Activated T-helper 9 cell treated with anti-CD3 and anti-CD28 coated beads, Interleukin-2, amount 50 U/mL, for 16 hours (primary cell): ENCODE results near the gene MYRIP.

Experiments used
- DNase-seq: peaks from one replicate; pipeline ENCODE4 v3.0.0-alpha.2; 2020; ENCODE audit warnings: low read depth

MYRIP gene

DNA sequence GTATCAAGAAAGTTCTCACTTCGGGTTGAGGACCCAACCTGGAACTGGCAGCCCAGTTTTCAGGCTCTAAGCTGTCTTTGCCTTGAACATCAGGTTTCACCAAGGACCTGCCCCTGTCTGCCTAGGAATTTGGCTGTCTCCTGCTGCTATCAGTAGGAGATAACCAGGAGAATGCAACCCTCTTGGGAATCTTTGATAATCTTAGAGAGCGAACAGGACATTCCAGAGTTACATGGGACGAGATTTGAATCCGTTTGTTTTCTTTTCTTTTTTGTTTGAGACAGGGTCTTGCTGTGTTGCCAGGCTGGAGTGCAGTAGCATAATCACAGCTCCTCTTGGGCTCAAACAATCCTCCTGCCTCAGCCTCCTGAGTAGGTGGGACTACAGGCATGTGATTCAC, 482.1 kb downstream of the MYRIP start:
- no peak for DNase-seq

DNA sequence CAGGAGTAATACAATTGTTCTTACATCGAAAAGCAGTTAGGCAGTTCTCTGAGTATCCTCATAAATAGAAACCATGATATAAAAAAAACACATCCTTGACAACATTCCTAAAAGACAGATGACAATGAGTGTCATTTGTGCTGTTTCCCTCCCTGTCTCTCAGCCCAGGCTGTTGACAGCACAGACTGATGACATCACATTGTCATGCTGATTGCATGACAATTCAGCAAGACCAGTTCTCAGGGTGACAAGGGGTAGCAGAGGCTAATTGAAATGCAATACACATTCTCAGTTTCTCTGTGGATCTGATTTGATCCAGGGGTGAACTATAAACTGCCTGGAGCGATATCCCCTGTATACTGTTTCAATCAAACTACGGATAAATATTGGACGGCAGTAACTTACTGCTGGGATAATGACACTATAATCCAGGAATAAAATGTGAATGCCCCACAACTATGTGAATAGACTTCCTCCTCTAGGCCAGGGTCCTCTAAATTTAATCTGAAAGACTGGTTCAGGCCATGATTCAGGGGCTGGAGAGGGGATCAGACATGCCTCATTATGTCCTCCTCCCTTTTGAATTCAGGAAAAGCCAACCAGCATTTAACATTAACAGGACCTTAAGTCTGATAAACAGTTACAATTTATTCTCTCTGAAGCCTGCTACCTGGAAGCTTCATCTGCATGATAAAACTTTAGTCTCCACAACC, 483.4 kb downstream of the MYRIP start:
- no peak for DNase-seq

DNA sequence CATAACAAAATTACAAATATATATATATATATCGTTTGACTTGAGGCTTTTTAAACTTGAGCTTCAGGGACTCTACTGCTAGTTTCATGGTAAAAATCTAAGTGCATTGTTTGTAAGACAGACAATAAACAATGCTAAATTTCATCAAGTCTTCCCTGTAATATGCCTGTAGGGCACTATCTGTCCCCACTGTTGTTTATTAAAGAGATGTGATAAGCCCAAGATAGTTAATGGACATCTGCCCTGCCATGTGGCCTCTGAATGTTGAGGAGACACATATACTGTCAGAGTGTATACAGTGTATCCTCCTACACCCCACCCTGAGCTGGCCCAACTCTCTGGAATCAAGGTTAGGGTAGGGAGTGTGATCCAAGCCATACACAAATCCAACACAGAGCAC, 485.0 kb downstream of the MYRIP start:
- DNase-seq = no peak

DNA sequence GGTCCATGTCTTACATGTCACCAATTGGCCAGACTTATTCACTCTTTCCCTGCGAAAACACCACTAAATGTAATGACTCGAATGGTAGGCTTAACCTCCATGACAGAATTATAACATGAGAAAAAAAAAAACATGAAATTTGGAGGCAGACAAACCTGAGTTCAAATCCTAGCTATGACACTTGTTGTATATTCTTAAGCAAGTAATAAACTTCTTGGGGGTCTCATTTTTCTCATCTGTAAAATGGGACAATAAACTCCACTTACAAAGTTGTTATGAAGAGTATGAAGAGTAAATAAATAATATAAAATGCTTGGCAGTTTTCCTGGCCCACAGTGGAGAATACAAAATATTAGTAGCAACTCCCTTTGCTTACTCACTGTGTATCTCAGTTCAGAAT, 488.7 kb downstream of the MYRIP start:
- no peak for DNase-seq

DNA sequence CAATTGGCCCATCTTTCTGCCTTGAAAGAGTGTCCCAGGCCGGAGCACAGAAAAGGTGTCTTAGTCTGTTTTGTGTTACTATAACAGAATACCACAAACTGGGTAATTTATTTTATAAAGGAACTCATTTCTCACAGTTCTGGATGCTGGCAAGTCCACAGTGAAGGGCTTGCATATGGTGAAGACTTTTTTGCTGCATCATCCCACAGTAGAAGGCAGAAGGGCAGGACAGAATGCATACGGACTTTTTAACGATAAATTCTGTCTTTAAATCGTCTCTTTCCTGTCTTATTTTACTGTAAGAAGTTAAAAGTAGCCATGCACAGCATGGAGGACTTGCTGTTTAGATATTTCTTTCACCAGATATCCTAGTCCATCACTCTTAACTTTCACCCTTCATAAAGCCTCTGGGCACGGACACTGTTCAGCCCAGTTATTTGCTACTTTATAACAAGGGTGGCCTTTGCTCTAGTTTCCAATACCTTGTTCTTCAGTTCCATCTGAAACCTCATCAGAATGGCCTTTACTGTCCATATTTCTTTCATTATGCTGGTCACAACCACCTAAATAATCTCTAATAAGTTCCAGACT, 489.8 kb downstream of the MYRIP start:
- no peak for DNase-seq

DNA sequence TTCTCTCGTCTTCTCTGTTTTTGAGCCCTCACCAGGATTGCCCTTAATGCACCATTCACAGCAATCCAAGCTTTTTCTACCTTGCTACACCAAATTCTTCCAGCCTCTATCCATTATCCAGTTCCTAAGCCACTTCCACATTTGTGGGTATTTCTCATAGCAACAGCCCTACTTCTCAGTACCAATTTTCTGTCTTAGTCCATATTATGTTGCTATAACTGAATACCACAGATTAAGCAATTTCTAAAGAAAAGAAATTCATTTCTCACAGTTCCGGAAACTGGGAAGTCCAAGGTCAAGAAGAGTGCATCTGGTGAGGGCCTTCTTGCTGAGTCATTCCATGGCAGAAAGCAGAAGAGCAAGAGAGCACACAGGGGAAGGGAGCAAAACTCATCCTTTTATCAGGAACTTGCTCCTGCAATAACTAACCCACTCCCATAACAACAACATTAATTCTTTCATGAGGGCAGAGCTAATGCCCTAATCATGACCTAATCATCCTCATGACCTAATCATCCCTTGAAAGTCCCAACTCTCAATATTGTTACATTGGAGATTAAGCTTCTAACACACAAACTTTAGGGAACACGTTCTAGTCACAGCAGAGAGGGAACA, 490.4 kb downstream of the MYRIP start:
- no peak for DNase-seq

DNA sequence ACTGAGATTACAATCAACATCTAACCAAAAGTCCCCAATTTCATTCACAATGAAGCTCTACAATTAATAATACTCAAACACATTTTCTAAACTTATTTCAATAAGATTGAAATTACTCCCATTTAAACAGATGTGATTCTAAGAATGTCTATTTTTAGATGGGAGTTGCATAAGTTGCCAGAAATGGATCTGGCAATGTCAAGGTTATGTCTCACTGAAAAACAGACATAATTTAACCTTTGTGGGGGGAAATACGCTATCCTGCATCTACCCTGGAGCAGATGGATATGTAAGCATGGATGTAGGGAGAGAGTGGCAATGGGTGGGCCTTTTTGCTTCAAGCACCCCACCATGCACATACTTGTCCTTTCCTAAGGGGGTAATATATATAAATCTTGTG, 493.4 kb downstream of the MYRIP start:
- DNase-seq = no peak

DNA sequence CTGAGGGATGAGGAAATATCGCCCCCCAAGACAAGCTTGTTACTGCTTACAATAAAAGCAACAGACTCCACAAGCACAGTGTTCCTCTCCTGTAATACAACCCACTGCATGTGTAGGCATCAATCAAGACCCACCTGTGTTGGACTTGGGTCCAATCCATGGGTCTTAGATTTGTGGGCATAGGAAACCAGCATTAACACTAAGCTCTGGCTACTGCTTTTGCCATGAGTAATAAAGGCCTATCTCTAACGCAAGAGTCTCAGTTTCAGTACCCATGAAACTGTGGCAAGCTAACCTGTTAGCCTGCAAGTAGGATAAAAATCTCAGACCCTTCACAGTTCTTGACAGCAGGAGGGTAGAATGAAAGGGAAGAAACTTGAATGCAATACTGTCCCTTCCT, 494.9 kb downstream of the MYRIP start:
- no peak for DNase-seq

DNA sequence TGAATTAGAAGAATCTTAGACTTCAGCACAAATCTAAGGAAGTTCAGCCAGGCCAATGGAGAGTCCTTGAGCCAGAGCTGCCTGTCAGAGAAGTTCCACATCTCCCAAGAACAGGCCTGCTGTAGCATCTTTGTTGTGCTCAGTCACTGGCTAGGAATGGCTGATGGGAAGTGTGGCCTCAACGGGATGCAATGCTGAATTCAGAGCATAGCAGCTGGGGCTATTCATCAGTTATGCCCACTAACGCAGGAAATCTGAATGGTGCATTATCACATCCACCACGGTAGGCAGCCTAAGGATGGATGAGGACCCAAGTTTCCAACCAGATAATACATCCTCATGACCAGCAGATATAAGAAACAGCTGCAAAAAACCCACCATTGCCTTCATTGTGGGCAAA, 496.9 kb downstream of the MYRIP start:
- DNase-seq = no peak

DNA sequence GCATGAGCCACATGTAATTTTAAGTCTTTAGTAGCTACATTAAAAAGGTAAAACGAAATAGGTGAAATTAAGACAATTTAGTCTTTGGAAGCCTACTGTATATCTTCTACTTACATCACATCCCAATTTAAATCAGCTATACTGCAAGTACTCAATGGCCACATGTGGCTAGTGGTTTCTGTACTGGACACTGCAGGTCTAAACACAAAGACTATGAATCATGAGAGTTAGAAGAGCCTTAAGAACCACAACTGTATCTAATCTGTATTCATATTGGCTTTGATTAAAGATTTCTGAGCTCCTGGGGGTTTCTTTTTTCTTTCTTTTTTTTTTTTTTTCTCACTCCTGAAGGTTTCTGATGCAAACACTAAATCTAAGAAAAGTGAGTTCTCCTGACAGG, 497.8 kb downstream of the MYRIP start:
- DNase-seq = no peak

DNA sequence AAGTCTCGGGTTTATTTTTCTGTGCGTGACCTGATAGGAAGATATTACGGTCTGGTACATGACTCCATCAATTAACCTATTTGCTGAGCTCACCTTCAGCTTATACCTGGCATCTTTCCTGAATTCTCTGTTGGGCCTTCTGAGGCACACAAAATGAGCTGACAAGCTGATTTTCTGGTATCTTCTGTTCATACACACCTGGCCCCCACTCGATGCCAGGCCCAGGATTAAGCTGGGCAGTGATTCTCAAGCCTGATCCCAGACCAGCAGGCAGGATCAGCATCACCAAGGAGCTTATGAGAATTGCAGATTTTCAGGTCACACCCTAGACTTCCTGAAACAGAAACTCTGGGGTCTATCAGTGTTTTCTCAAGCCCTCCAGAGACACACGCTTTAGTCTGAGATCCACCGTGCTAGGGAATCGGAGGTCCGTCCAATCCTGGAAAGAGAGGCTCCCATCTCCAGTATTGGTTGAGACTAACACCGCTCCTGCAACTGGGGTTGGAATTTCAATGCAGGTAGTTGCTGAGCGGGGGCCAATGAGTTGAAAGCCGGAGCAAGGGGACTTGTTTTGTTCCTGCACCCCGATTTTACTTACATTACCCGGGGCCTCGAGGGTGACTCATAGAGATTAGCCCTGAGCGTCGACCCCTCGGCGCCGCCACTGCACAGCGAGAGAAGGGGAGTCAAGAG, 499.5 kb downstream of the MYRIP start:
- no peak for DNase-seq

DNA sequence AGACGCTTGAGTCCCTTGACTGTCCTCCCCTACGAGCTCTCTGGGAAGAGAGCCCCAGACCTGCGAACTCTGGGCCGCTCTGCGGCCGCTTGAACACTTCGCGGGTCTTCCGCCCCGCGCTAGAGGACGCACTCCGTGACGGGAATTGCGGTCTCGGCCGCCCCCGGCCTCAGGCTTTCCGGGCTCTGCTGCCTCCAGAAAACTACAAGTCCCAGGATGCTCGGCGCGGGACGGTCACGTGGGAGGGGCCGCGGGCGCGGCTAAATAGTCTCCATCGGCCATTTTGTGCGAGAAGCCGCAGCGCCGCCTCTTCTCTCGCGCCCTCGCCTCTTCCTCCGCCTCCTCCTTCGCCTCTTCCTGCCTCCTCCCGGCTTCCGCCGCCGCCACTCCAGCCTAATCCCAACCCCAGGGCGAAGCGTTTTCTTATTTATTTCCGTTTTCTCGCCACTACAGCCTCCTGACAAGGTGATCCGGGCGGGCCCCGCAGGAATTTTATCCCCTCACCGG, 500.1 kb downstream of the MYRIP start, which contains the start of gene EIF1B:
EIF1B (plus strand) TSS at position 290 of the 507 bp plus-strand sequence. CDS start 235 bp downstream, outside the sequence.
- DNase-seq = peak; percentile 97
